Measurements from ENCODE around the gene TLL2. TPM values are rescaled to one million over a fixed set of nuclear protein-coding genes. Genes with fewer than 3 reads are reported as not detected.

The TLL2 gene
- total RNA-seq, 1 experiment from 2014 or later: not detected

GRCh38 chr10:96395931-96396877 is 117.5 kb downstream of the TLL2 start:
- peak; percentile 58 for DNase-seq (ENCODE audit: low read depth)

- DNase-seq (ENCODE audit: low read depth): no peak
These were observed 123.3 kb downstream of the TLL2 start for GRCh38 chr10:96390460-96390864.

- no peak for DNase-seq (ENCODE audit: low read depth)
These were observed 123.9 kb downstream of the TLL2 start for GRCh38 chr10:96389785-96390184.

GRCh38 chr10:96387601-96388000 is 126.1 kb downstream of the TLL2 start:
- DNase-seq (ENCODE audit: low read depth): no peak

- no peak for DNase-seq (ENCODE audit: low read depth)
These were observed 126.6 kb downstream of the TLL2 start for GRCh38 chr10:96387161-96387560.

GRCh38 chr10:96384506-96384905 is 129.2 kb downstream of the TLL2 start:
- no peak for DNase-seq (ENCODE audit: low read depth)

- peak; percentile 39 for DNase-seq (ENCODE audit: low read depth)
These were observed 132.9 kb downstream of the TLL2 start for GRCh38 chr10:96380821-96381220.

GRCh38 chr10:96379758-96380157 is 134.0 kb downstream of the TLL2 start:
- DNase-seq (ENCODE audit: low read depth): no peak

- no peak for DNase-seq (ENCODE audit: low read depth)
These were observed 135.0 kb downstream of the TLL2 start for GRCh38 chr10:96378741-96379140.

GRCh38 chr10:96377816-96378294 is 135.9 kb downstream of the TLL2 start:
- DNase-seq (ENCODE audit: low read depth): peak; percentile 21

GRCh38 chr10:96376483-96376882 is 137.2 kb downstream of the TLL2 start:
- no peak for DNase-seq (ENCODE audit: low read depth)

- peak; percentile 82 for DNase-seq (ENCODE audit: low read depth)
These were observed 138.5 kb downstream of the TLL2 start for GRCh38 chr10:96374985-96375830.

- DNase-seq (ENCODE audit: low read depth): peak; percentile 10
These were observed 139.1 kb downstream of the TLL2 start for GRCh38 chr10:96374639-96374984.

- DNase-seq (ENCODE audit: low read depth): no peak
These were observed 139.7 kb downstream of the TLL2 start for GRCh38 chr10:96374004-96374403.

- DNase-seq (ENCODE audit: low read depth): no peak
These were observed 142.4 kb downstream of the TLL2 start for GRCh38 chr10:96371356-96371755.

- DNase-seq (ENCODE audit: low read depth): peak; percentile 39
These were observed 143.1 kb downstream of the TLL2 start for GRCh38 chr10:96370584-96371157.

GRCh38 chr10:96369890-96370583 is 143.7 kb downstream of the TLL2 start:
- peak; percentile 34 for DNase-seq (ENCODE audit: low read depth)

GRCh38 chr10:96368971-96369370 is 144.8 kb downstream of the TLL2 start:
- DNase-seq (ENCODE audit: low read depth): no peak

GRCh38 chr10:96367470-96367869 is 146.3 kb downstream of the TLL2 start:
- no peak for DNase-seq (ENCODE audit: low read depth)

GRCh38 chr10:96366508-96366907 is 147.2 kb downstream of the TLL2 start:
- no peak for DNase-seq (ENCODE audit: low read depth)

- no peak for DNase-seq (ENCODE audit: low read depth)
These were observed 148.2 kb downstream of the TLL2 start for GRCh38 chr10:96365571-96365970.

GRCh38 chr10:96360766-96361165 is 153.0 kb downstream of the TLL2 start:
- no peak for DNase-seq (ENCODE audit: low read depth)

Measured in M059J (cell line).